Activated CD4-positive, alpha-beta T cell treated with anti-CD3 and anti-CD28 coated beads, Interleukin-2, Interleukin-4, amounts not matched to agents 100 ng/mL and 50 ng/mL, durations not matched to agents 16 hours and 8 hours (primary cell): ENCODE results near the gene PI4KA.
A peak's percentile ranks its signal among the peaks of the same experiment; 100 is the strongest.
"Not testable (repeated sequence)": the region's sequence is repeated elsewhere in the genome, so short reads cannot be mapped to it uniquely, and the experiment has no call there.

Experiments
- DNase-seq: peaks from one replicate; pipeline ENCODE4 v3.0.0-alpha.2; 2020; ENCODE audit warnings: low spot score

The PI4KA gene

DNA sequence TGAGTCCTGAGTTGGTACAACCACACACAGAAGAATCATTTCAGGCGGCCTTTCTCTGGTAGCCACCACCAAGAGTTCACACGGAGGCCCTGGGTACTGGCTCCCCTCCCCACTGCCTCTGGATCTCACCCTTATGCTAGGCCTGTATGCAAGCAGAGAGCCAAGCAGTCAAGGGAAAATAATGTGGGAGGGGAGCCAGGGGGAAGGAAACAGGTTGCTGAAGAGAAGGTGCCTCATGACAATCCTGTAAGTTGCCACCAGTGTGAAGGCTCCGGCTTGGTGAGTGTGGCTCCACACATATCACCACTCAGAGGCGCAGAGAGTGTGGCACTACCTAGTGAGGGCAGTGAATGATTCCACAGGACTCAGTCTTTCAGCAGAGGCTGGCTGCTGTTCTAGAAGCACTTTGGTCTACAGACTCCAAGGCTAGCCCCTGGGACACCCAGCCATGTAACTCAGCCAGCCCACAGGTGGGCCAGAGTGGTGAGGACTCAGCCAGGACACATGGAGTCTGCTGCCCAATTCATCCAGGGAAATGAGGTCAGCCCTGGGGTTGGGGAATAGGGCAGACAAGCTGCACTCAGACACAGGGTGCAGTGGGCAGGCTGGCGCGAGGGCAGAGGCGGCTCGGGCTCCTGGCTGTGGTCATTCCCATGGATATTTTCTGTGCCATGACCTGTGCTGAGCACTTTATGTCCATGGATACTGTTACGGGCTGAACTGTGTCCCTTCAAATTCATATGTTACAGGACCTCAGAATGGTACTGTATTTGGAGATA lies 133.7 kb downstream of the PI4KA start:
- DNase-seq: no peak

DNA sequence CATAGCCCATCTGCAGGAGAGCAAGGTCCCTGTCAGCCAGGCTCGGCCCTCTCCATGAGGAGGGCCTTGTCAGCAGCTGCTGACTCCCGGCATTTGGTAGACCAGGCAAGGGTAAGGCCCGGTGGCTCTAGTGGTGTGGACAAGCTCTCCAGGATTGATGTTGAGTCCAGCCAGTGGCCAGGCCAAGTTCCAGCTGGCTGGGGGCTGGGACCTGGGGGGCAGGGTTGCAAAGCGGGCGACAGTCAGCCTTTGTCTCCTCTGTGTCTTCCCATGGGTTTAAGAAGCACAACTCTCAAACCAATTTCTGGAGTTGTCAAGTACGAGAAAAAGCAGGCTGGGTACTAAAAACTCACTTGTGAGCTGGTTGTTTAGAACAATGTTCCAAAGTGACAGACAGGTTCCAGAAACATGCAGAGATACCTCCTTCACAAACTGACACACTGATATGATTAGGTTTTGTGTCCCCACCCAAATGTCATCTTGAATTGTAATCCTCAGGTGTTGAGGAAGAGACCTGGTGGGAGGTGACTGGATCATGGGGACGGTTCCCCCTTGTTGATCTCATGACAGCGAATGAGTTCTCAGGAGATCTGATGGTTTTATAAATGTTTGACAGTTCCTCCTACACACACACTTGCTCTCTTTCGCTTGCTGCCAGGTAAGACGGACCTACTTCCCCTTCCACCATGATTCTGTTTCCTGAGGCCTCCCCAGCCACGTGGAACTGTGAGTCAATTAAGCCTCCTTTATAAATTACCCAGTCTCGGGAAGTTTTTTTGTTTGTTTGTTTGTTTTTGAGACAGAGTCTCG lies 137.0 kb downstream of the PI4KA start:
- no peak for DNase-seq

DNA sequence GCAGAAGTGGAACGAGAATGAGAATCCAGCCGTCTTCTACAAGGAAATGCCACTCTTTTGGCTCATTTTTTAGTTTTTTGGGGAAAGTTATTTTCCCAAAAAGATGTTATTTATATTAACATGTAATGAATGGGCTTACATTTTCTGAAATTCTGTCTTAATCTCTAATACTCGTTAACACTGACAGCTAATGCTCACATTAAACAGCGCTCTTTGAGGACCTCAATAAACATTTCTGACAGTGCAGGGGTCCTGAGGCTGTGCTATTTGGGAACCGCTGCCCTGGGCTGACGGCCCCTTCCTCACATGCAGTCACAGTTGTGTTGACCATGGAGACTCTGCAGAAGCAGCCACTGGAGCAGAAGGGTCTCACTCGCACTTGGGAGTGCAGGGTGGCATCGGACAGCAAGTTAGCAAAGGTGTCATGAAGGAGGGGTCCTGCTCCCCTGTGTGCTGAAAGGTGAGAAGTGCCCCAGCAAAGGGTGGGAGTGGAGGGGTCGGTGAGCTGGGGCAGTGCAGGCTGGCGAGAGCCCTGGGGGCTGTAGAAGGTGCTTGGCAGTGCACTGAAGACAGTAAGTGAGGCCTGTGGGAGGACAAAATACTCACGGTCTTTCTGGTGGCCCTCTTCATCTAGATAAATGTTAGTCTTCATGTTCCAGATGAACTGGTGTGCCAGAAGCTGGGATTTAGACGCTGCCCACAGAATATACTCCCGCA lies 137.8 kb downstream of the PI4KA start:
- no peak for DNase-seq

DNA sequence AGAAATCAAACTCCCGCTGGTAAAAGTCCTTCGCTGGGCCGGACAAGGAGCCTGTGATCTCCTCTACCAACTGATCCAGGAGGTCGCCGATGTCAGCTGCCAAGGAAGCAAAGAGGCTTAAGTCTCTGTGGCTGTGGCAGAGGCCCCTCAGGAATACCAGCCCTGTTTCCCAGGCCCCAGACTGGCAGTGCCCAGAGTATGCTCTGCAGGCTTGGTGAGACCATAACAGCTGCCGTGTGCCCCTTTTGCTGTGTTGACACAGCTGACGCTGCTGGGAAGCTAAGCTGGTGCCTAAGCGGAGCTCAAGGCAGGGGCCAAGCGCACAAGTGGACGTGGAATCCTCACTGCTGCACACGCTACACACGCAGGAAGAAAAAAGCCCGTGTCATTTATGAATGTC lies 139.9 kb downstream of the PI4KA start:
- DNase-seq: not testable (repeated sequence)

DNA sequence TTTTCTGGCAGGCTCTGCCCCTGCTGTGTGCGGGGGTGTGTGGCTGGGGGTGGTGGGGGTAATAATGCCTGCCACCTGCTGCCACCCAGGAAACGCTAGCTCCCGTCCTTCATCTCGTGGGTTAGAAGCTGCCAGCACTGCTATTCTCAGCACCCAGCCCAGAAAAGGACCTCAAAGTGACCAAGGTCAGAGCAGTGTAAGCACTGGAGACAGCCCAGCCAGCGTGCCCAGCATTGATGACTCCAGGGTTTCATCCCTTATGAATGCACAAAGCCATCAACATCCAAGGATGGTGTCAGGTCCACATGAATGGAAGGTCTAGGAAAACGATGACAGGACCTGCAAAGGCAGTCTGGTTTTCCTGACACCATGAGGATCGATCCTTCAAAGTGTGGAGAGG lies 140.6 kb downstream of the PI4KA start:
- not testable (repeated sequence) for DNase-seq

DNA sequence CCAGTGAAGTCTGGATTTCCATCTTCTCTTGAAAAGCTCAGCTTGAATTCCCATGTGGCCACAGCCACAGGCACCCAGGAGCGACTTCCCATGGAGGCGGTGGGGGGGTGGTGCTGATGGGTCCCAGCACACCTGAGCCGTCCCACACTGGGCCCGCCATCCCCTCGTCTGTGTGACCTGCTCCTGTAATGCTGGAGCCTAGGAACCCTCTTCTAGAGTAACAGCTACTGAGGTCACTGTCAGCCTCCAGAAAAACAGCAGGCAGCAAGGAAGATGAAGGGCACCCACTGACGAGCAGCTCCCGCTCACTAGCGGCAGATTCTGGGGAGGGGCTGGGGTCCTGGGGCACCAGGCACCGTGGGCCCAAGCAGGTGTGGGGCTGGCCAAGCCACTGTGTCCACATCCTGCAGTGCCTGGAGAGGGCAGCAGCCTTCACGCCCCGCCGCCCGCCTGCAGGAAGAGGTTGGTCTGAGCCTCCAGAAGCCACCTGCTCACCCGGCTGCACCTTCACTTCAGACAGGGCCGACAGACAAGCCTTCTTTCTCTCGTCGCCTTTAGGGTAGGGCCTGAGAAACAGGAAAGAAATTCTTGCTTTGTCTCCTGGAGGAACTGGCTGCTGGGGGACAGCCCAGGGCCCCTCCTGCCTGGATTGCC lies 141.3 kb downstream of the PI4KA start:
- not testable (repeated sequence) for DNase-seq

DNA sequence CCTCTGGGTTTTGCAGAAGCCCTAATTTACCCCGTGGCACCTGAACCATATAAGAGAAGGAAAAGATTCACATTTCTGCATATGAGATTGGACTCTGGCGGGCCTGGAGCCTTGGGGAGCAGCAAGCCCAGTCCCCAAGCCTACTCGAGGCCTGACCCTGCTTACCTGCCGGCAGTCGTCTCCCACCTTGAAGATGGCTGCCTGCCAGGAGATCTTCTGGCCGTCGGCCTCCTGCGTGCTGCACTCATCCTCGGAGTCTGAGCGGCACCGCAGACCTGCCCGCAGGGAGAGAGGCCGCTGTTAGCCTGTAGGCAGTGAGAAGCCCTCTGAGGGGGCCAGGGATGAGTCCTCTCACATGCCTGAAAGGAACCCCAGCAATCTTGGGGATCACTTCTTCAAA lies 145.5 kb downstream of the PI4KA start:
- not testable (repeated sequence) for DNase-seq

DNA sequence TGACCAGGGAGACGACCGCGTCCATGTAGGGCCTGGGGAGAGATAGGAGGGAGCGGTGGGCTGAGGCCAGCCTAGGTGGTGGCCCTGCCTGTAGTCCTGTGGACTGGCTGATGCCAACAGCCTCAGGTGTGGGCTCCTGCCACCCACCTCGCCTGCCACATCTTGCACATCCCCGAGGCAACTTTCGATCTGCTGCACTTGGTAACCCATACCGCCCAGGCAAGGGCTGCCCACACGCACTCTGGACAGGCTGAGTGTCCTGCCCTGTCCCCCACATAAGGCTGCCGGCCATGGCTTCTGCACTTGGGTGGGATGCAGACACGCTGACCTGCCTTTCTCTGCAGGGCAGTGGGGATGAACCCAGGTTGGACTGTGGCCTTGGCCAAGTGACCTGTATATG lies 148.6 kb downstream of the PI4KA start:
- not testable (repeated sequence) for DNase-seq

DNA sequence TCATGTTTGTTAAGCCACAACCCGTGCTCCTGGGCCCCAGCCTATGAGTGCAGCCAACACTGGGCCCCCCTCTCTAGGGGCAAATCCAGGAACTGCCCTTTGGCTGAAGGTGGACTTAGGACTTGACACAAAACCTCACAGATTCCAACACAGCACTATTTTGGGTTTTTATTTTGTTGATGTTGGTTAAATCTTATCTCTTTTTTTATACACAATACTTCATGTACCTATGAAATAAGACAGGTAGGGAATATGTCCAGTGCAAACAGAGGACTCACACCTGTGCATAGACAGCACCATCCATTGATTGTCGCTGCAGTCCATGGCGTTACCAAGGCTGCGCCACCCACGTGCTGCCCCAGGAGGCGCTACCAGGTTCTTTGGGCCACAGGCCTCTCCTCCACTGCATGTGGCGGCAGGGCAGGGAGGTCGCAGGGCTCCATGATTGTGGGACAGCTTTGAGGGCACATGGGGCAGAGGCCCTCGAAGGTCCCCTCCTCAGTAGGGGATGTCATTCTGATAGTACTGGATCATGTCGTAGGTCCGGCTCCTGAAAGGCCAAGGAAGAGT lies 151.0 kb downstream of the PI4KA start:
- DNase-seq: not testable (repeated sequence)

DNA sequence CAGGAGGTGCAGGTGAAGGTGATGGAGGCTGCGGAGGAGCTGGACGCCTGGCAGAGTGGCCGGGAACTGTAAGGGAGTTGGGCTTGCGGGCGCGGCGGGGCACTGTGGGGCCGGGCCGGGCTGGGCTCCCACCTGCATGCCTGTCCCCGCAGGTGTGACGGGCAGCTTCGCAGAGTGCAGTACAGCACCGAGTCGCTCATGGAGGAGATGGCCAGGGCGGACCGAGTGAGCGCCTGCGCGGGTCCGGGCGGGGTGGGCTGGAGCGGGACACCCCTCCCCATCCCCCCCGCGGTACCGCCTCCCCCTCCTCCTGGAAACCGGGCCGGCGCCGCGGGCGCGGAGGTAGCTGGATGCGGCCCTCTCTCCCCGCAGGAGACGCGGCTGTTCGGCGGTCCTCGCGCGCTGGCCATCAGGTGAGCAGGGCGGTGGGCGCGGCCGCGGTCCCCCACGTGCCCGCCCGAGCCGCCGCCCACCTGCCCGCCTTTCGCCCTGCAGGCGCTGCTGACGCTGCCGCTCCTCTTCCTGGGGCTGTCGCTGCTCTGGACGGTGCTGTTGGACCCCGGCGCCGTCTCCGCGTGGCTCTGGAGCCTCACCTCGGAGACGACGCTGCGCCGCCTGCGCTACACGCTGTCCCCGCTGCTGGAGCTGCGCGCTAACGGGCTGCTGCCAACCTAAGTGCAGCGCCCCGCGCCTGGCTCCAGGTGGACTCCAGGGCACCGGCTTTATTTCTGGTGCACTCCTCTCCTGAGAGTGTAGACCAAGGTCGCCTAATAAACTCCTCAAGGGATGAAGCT lies 154.6 kb downstream of the PI4KA start:
- not testable (repeated sequence) for DNase-seq

DNA sequence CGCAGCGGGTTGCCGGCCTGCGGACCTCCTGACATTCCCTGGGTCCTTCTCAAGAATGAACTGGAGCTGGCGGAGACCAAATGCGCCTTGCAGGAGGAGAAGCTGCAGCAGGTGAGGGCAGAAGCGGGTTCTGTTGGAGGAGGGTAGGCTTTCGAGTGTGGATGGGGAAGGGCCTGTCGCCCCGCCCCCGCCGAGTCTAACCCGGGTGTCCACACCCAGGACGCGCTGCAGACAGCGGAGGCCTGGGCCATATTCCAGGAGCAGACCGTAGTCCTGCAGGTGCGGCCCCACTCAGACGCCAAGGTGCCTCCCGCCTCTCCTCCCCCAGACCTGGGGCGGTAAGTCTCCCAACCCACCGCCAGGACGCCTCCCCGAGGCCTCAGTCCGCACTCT lies 155.2 kb downstream of the PI4KA start:
- DNase-seq: not testable (repeated sequence)

DNA sequence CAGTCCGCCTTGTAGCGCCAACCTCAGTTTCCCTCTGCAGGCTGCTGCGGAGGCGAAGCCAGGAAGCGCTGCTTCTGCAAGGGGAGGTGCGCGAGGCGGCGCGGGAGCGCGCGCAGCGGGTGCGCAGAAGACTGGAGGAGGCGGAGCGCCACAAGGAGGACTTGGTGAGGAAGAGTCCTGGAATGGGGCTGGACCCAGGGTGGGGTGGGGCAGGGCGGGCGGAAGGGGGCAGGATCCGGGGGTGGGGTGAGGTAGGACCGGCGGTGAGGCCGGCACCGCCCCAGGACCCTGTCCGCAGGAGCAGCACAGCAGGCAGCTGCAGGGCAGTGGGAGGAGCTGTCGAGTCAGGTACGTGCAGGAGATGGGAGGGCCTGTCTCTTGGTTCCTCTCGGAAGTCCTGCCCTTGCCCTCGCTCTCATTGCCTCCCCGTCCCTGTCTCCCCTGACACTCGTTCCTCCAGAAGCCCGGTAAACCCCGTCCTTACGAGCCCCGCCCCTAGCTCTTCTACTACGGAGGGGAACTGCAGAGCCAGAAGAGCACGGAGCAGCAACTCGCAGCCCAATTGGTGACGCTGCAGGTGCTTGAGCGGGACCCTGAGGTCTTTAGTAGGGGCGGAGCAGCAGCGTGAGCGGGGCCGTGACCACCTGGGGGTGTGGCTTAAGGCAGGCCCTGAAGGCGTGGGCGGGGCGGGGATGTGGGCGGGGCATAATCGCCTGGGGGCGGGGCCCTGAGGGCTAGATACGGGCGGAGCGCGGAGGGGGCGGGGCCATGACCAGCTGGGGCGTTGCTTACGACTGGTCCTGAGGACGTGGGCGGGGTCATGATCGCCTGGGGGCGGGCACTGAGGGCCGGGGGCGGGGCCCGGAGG lies 155.8 kb downstream of the PI4KA start:
- DNase-seq: peak; percentile 96

DNA sequence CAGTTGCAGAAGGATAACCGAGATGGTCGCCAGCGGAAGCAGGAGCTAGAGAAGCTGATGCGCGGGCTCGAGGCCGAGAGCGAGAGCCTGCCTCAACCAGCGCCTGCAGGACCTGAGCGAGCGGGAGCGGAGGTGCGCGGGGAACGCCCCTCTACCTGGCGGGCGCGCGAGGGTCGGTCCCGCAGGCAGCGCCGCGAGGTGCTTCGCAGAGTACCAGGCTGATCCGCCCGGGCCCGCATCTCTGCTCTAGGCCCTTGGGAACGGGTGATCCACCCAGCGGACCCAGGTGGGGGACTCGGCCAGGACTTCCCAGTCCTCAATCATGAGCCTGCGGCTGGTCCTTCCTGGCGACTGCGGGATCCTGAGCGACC lies 156.5 kb downstream of the PI4KA start:
- DNase-seq: not testable (repeated sequence)

DNA sequence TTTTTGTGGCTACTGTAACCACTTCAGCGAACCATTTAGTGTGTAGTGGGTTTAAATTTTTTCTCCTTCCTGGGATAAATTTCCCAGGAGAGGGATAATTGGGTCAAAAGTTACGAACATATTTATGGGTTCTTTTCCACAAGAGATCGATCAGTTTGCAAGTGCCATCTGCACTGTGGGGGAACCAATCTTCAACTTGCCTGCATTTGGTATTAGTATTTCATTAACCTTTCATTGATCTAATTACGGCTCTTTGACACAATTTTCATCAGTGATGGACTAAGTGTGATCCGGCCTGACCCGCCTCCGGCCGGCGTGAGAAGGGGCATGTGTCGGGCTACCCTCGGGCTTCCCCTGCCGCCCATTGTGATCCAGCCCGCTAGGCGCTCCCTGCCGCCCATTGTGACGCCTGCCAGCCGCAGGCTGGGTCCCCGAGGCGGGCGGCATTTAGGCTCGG lies 156.9 kb downstream of the PI4KA start:
- not testable (repeated sequence) for DNase-seq

DNA sequence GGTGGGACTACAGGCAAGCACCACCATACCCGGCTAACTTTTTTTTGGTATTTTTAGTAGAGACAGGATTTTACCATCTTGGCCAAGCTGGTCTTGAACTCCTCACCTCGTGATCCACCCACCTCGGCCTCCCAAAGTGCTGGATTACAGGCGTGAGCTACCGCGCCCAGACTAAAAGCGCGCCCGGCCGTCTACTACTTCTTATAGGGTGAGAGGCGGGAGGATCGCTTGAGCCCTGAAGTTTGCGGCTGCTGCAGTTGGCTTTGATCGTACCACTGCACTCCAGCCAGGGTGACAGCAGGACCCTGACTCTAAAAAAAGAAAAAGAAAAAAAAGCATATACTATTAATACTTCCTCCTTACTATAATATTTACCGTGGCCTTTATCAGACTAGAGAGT lies 158.3 kb downstream of the PI4KA start:
- not testable (repeated sequence) for DNase-seq

DNA sequence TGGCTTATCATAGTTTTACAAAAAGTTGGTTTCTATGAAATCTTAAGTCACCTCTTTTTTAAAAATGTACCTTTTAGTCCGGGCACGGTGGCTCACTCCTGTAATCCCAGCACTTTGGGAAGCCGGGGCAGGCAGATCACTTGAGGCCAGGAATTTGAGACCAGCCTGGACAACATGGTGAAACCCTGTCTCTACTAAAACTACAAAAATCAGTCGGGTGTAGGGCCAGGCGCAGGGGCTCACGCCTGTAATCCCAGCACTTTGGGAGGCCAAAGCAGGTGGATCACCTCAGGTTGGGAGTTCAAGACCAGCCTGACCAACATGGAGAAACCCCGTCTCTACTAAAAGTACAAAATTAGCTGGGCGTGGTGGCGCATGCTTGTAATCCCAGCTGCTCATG lies 158.8 kb downstream of the PI4KA start:
- not testable (repeated sequence) for DNase-seq

DNA sequence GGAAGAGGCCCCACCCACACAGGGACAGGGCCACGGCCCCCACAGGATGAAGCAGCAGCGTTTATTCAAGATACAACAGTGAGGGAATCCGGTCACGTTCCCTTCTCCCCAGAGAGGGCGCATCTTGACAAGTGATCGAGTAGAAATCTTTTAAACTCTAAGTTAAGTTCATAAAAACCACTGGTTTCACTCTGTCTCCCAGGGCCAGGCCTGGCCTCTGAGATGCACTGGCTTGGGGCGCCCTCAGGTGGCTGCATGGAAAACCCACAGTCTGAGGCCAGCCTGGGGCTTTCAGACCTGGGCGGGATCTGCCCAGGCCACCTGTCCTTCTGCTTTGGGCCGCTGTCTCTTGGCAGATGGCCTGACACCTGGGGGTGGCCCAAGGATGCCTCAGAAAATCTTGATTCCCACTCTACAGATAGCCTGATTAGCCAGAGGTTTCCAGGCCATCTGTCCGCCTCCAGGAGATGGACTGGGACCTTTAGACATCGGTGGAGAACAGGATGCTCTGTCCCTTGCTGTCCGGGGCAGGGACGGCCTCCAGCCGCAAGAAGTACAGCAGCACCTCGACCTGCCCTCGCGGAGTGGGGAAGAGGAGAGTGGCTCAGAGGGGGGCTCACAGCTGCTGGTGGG lies 161.0 kb downstream of the PI4KA start:
- peak; percentile 78 for DNase-seq

DNA sequence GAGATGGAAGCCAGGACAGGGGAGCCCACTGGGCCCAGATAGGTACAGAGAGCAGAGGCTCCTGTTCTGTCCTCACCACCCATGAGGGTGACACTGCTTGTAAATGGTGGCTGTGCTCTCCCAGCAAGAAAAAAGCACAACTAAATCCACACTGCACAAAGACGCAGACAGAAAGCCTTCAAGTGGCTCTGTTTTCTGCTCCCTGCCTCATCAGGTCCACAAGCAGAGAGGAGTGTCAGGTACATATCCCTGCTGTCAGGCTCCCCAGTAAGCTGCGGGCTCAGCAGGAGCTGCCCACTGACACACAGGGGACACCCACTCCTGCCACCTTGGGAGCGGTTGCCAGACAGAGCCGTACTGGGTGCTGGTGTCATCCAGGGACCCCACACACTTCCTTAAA lies 162.6 kb downstream of the PI4KA start:
- DNase-seq: not testable (repeated sequence)

DNA sequence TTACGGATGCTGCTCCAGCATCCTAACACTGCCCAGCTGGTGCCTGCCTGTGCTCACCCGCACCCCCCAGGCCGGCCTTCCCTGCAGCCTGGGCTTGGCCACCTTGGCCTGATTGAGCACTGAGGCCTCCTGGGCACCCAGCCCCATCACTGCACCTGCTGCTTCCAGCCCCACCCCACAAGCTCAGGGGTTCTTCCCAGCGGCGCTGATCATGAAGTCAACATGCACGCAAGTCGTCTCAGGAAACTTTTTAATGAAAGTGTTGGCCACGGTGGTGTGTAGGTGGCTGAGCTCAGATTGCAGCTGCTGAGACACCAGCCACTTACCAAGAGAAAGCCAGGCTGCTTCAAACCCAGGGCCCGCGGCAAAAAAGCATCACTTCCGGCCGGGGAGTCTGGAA lies 163.4 kb downstream of the PI4KA start:
- not testable (repeated sequence) for DNase-seq
